ENCODE data around the gene DSC2.

Gene DSC2

DNA sequence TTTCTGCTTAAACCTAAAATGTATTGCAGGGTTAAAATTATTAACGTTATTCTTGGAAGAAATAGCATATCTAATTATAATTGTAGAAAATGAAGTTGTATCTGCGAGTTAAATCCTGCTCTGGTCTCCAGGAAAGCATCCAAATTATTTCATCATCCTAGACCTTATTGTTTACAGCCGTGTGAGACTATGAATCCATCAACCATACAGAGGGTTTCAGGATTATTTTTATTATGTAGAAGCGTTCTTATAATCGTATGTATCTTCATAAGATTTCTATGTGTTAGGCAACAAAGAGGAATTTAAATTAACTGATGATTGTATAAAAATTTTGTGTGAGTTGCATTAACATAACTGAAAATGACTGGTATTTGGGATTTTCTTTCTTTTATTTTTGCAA, 45.2 kb downstream of the DSC2 start:
- TF ChIP-seq, protein P1, sequence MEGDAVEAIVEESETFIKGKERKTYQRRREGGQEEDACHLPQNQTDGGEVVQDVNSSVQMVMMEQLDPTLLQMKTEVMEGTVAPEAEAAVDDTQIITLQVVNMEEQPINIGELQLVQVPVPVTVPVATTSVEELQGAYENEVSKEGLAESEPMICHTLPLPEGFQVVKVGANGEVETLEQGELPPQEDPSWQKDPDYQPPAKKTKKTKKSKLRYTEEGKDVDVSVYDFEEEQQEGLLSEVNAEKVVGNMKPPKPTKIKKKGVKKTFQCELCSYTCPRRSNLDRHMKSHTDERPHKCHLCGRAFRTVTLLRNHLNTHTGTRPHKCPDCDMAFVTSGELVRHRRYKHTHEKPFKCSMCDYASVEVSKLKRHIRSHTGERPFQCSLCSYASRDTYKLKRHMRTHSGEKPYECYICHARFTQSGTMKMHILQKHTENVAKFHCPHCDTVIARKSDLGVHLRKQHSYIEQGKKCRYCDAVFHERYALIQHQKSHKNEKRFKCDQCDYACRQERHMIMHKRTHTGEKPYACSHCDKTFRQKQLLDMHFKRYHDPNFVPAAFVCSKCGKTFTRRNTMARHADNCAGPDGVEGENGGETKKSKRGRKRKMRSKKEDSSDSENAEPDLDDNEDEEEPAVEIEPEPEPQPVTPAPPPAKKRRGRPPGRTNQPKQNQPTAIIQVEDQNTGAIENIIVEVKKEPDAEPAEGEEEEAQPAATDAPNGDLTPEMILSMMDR (IDR thresholded peaks at IDR 0.05; ENCODE audit: control extremely low read depth, extremely low read depth, low read depth, missing control alignments): no peak
- ChIA-PET CTCF (interaction anchor here (1.0 kb wide), 1 partner anchor 191 kb away, joined by 3 read pairs; no protein-coding TSS in a partner anchor), POLR2A (no interaction called here)

DNA sequence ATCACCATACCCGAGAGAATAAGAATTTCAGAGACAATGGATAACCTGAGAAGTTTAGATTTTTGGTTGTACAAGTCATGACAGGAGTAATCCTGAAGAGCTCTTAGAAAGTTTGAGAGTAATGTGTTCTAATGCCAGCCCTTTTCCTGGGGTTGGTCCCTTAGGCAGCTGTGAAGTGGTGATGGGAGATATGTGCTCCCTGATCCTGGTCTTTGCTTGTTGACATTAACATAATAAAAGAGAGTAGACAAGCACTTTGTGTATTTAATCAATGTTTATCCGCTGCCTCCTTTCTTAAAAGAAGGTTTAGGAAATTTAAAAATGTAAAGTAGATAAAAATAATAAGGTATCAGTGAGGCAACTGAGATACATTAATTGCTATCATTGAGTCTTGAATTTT, 45.9 kb downstream of the DSC2 start:
- ChIA-PET CTCF (no interaction called here), POLR2A (no interaction called here)
- no peak for DNase-seq (ENCODE audit: extremely low spot score)
- TF ChIP-seq, protein P1 (IDR thresholded peaks at IDR 0.05; ENCODE audit: control extremely low read depth, extremely low read depth, low read depth, missing control alignments): no peak

More for the DNA sequence above, 45.2 kb downstream of the DSC2 start:
- DNase-seq (ENCODE audit: extremely low spot score): no peak

DNA sequence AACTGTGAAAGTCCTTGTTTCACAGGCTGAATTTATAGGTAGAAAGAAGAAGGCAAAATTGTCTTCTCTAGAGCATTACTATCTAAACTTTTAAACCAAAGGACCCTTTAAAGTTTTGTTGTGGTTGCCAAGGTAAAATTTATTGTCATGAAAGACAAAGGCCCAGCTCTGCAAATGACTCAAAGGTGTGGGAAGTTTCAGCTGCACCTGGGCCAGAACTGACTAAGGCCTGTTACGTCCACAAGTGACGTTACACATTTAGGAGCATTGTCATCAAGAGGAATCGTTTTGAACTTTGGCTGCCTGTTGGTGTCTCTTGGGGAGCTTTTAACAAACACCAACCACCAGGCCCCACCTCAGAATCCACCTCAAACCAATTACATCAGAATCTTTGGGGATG, 51.6 kb downstream of the DSC2 start:
- TF ChIP-seq, protein P1 (IDR thresholded peaks at IDR 0.05; ENCODE audit: control extremely low read depth, extremely low read depth, low read depth, missing control alignments): no peak
- CTCF ChIA-PET: interaction anchor here (0.8 kb wide), 1 partner anchor 9 kb away, joined by 3 read pairs; no protein-coding TSS in a partner anchor
- POLR2A ChIA-PET: interaction anchor here (1.0 kb wide), 1 partner anchor 8 kb away, joined by 3 read pairs; no protein-coding TSS in a partner anchor
- DNase-seq (ENCODE audit: extremely low spot score): no peak

DNA sequence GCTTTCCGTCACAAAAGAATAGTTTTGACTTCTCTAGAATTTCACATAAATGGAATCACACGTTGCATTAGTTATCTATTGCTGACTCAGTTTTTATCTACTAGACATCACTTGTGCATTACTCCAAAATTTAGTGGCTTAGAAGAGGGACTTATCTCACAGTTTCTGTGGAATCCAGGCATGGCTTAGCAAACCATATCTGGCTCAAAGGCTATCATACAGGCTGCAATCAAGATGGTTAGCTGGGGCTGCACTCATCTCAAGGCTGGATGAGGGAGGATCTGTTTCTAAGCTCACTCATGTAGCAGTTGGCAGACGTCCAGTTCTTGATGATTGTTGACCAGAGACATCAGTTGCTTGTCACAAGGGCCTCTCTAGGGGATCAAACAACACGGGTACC, 53.0 kb downstream of the DSC2 start:
- ChIA-PET CTCF (no interaction called here), POLR2A (no interaction called here)
- TF ChIP-seq, protein P1 (IDR thresholded peaks at IDR 0.05; ENCODE audit: control extremely low read depth, extremely low read depth, low read depth, missing control alignments): no peak
- no peak for DNase-seq (ENCODE audit: extremely low spot score)

DNA sequence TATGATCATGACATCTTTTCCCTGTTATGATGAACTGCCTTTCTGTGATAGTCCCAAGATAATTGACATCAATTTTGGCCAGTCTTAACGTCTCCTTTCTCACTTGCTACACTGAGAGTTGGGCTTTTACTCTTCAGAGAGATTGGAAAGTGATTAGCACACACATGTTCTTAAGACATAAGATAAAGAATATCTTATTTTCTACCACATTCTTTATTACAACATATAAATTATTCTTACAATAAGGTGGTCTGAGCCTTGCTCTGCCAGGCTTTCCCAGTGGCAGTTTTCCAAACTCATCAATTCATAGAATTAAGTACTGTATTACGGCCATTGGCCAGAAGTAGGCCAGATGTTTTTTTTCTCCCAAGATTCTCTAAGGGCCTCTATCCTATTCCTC, 54.0 kb downstream of the DSC2 start:
- POLR2A ChIA-PET: no interaction called here
- DNase-seq (ENCODE audit: extremely low spot score): no peak
- TF ChIP-seq, protein P1 (IDR thresholded peaks at IDR 0.05; ENCODE audit: control extremely low read depth, extremely low read depth, low read depth, missing control alignments): no peak
- CTCF ChIA-PET: no interaction called here

DNA sequence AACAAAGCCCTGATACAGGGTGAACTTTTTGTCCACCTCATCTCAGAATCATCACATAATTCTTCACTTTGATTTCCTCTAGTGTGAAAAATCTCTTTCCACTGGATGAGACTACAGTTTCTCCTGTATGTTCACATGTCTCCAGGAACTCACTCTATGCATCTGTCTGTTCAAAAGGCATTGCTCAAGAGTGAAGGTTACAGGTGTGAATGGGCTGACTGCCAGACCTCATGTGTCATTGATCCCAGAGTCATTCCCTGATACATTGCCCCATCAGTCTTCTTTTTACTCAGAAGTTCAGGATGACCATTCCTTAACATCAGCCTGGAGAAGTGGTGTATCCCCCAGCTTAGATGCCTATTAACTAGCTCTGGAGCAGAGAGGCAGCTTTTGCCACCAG, 55.3 kb downstream of the DSC2 start:
- TF ChIP-seq, protein P1 (IDR thresholded peaks at IDR 0.05; ENCODE audit: control extremely low read depth, extremely low read depth, low read depth, missing control alignments): no peak
- no peak for DNase-seq (ENCODE audit: extremely low spot score)
- ChIA-PET POLR2A (no interaction called here), CTCF (no interaction called here)

DNA sequence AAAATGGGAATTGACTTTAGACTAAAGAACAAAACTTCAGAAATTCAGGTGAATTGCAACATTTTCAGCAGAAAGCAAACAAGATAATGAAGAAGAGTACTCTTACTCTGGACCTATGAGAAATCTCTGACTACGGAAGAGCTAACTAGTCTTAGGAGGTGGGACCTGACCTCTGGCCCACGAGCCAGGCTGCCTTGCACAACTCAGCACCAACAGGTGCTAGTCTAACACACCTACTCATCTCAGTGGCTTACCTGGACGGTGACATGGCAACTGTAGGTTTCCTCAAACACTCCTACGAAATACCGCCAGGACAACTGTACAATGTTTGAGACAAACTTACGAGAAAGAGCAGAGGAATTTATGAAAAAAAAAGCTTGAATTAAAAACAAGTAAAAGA, 56.6 kb downstream of the DSC2 start:
- CTCF ChIA-PET: interaction anchor here (1.0 kb wide), 1 partner anchor 396 kb away, joined by 3 read pairs; no protein-coding TSS in a partner anchor
- TF ChIP-seq, protein P1 (IDR thresholded peaks at IDR 0.05; ENCODE audit: control extremely low read depth, extremely low read depth, low read depth, missing control alignments): no peak
- POLR2A ChIA-PET: no interaction called here
- DNase-seq (ENCODE audit: extremely low spot score): no peak
